WTC11 (cell line): Measurements from ENCODE around the gene CIPC. TPM values are rescaled to one million over a fixed set of nuclear protein-coding genes. Genes with fewer than 3 reads are reported as not detected.

Experiments used
- ATAC-seq: fragments of 200-7000 bp; cut with Tn5 transposase; 2 replicates; pipeline ENCODE4 v1.10.0; 2021; ENCODE audit warnings: mild to moderate bottlenecking, moderate library complexity
- CTCF ChIA-PET: fragments of 300-600 bp; sonication (Branson Sonifier 250); formaldehyde crosslinking; loops from one replicate; lab custom pipeline; 2021; ENCODE audit warnings: antibody characterized with exemption; lab: Charles Lee
- POLR2A ChIA-PET: fragments of 350-600 bp; sonication (Branson Sonifier 250); formaldehyde crosslinking; loops from one replicate; lab custom pipeline; 2021; ENCODE audit warnings: antibody characterized with exemption; lab: Charles Lee
- DNase-seq: peaks from one replicate; pipeline ENCODE4 v3.0.0; 2021; ENCODE audit warnings: low spot score
- H3K27ac Mint-ChIP-seq: 2 replicates; pipeline ENCODE4 v1.8.0; 2021; ENCODE audit warnings: mixed read lengths
- H3K27me3 Mint-ChIP-seq: 2 replicates; pipeline ENCODE4 v1.8.0; 2021; ENCODE audit warnings: low read depth, mild to moderate bottlenecking, moderate library complexity, mixed read lengths
- H3K36me3 Mint-ChIP-seq: 2 replicates; pipeline ENCODE4 v1.8.0; 2021; ENCODE audit warnings: mixed read lengths
- H3K4me1 Mint-ChIP-seq: 2 replicates; pipeline ENCODE4 v1.8.0; 2022; ENCODE audit warnings: mixed read lengths
- H3K4me3 Mint-ChIP-seq: 2 replicates; pipeline ENCODE4 v1.8.0; 2021; ENCODE audit warnings: mild to moderate bottlenecking, moderate library complexity, mixed read lengths
- H3K9me3 Mint-ChIP-seq: 2 replicates; pipeline ENCODE4 v1.8.0; 2021; ENCODE audit warnings: mixed read lengths
- ARID4B ChIP-seq: sonication (generic); formaldehyde crosslinking; IDR thresholded peaks from 2 replicates; pipeline ENCODE4 v1.8.0; 2023; ENCODE audit warnings: missing genetic modification reagents, mild to moderate bottlenecking, borderline replicate concordance
- ATF6 ChIP-seq: sonication (generic); formaldehyde crosslinking; IDR thresholded peaks from 2 replicates; pipeline ENCODE4 v1.8.1; 2023; ENCODE audit warnings: mild to moderate bottlenecking, missing genetic modification reagents
- ETV6 ChIP-seq: sonication (generic); formaldehyde crosslinking; IDR thresholded peaks from 2 replicates; pipeline ENCODE4 v1.8.1; 2022; ENCODE audit warnings: mild to moderate bottlenecking, missing genetic modification reagents
- FOXP4 ChIP-seq: sonication (generic); formaldehyde crosslinking; IDR thresholded peaks from 2 replicates; pipeline ENCODE4 v1.8.0; 2022; ENCODE audit warnings: mild to moderate bottlenecking, missing genetic modification reagents
- MAX ChIP-seq: sonication (generic); formaldehyde crosslinking; IDR thresholded peaks from 2 replicates; pipeline ENCODE4 v1.8.0; 2022; ENCODE audit warnings: mild to moderate bottlenecking, missing genetic modification reagents
- TP53 ChIP-seq: sonication (generic); formaldehyde crosslinking; IDR thresholded peaks from 2 replicates; pipeline ENCODE4 v1.8.1; 2023; ENCODE audit warnings: mild to moderate bottlenecking, missing genetic modification reagents
- USF1 ChIP-seq: sonication (generic); formaldehyde crosslinking; IDR thresholded peaks from 2 replicates; pipeline ENCODE4 v1.8.0; 2022; ENCODE audit warnings: mild to moderate bottlenecking, missing genetic modification reagents
- USF2 ChIP-seq: sonication (generic); formaldehyde crosslinking; IDR thresholded peaks from 2 replicates; pipeline ENCODE4 v1.8.1; 2023; ENCODE audit warnings: mild to moderate bottlenecking, missing genetic modification reagents, moderate library complexity
- total RNA-seq: library from RNA; stranded (reverse); gene quantifications from 3 replicates; pipeline ENCODE4 v1.2.3, GENCODE V29; 2021

The CIPC gene
- total RNA-seq, 1 experiment from 2014 or later, result 25.4 TPM

- TF ChIP-seq ATF6 (CRISPR knock-in tag), result no peak
- TF ChIP-seq, all 79 proteins: peak for 3
These were observed 44.1 kb downstream of the CIPC start (continued) for GRCh38 chr14:77142005-77142800.

- Mint-ChIP-seq H3K27ac (peak overlapping the region; percentile 80), H3K4me3 (peak overlapping the region; percentile 88)
These were observed 45.0 kb downstream of the CIPC start for GRCh38 chr14:77143071-77143470.

More at GRCh38 chr14:77143071-77143470, 45.0 kb downstream of the CIPC start:
- DNase-seq (no peak), ATAC-seq (no peak)
- TF ChIP-seq MAX (CRISPR knock-in tag) (peak; percentile 26; the same call in 1 of the 2 replicates), ETV6 (peak; percentile 75), TP53 (CRISPR knock-in tag) (no peak), ARID4B (CRISPR knock-in tag) (no peak), USF1 (CRISPR knock-in tag) (peak; percentile 21; the same call in 1 of the 2 replicates), USF2 (0 out of 2 replicates have a peak, but pooled peaks have one; percentile 22), FOXP4 (CRISPR knock-in tag) (0 out of 2 replicates have a peak, but pooled peaks have one; percentile 21)
- Mint-ChIP-seq H3K9me3 (no peaks in the 10 kb centered on the region), H3K27me3 (peaks cover 4% of the 10 kb centered on the region; the same call in 1 of the 2 replicates), H3K4me1 (peaks cover 66% of the 10 kb centered on the region), H3K36me3 (peaks cover 6% of the 10 kb centered on the region)
- ChIA-PET POLR2A (interaction anchor here (1.0 to 1.2 kb wide), 2 partner anchors 9 to 32 kb away, joined by 3 to 4 read pairs; no protein-coding TSS in a partner anchor), CTCF (interaction anchor here (0.9 to 8.3 kb wide), 19 partner anchors 9 to 173 kb away, joined by 3 to 147 read pairs (median 5); partner anchors contain the start of gene TMEM63C)
